HG03280 (cell line): ENCODE data around the gene UBE3B.

Experiments
- ATAC-seq: cut with Tn5 transposase; IDR thresholded peaks from one replicate; pipeline ENCODE4 v1.9.1; 2021; ENCODE audit warnings: mild to moderate bottlenecking, moderate library complexity; ENCODE audit not compliant: unreplicated experiment

Gene UBE3B

GRCh38 chr12:109568486-109568885 lies 91.1 kb downstream of the UBE3B start:
- no peak for ATAC-seq

GRCh38 chr12:109571773-109572505 lies 94.5 kb downstream of the UBE3B start:
- ATAC-seq = no peak

GRCh38 chr12:109572506-109572845 lies 95.0 kb downstream of the UBE3B start:
- no peak for ATAC-seq

GRCh38 chr12:109573029-109573913 lies 95.8 kb downstream of the UBE3B start, which contains the start of the genes MMAB and MVK:
MMAB (minus strand) TSS chr12:109573504; CDS start chr12:109573480, 24 bp downstream.
MVK (plus strand) TSS chr12:109573794; CDS start chr12:109574823, 1,029 bp downstream.
- peak; percentile 94 for ATAC-seq

GRCh38 chr12:109573914-109574244 lies 96.4 kb downstream of the UBE3B start:
- no peak for ATAC-seq

GRCh38 chr12:109575683-109576082 lies 98.2 kb downstream of the UBE3B start:
- ATAC-seq = no peak

GRCh38 chr12:109577311-109577710 lies 99.9 kb downstream of the UBE3B start:
- no peak for ATAC-seq

- ATAC-seq = no peak
These were observed 101.0 kb downstream of the UBE3B start for GRCh38 chr12:109578330-109578927.

- no peak for ATAC-seq
These were observed 102.2 kb downstream of the UBE3B start for GRCh38 chr12:109579639-109580038.

GRCh38 chr12:109580272-109580671 lies 102.8 kb downstream of the UBE3B start:
- no peak for ATAC-seq

GRCh38 chr12:109580684-109581333 lies 103.4 kb downstream of the UBE3B start:
- no peak for ATAC-seq

- no peak for ATAC-seq
These were observed 103.9 kb downstream of the UBE3B start for GRCh38 chr12:109581334-109581691.

GRCh38 chr12:109581856-109582255 lies 104.4 kb downstream of the UBE3B start:
- no peak for ATAC-seq

GRCh38 chr12:109582636-109583035 lies 105.2 kb downstream of the UBE3B start:
- ATAC-seq = no peak

GRCh38 chr12:109583733-109584132 lies 106.3 kb downstream of the UBE3B start:
- no peak for ATAC-seq
